GM18526 (cell line): ENCODE measurements around the gene INIP.

Experiments
- POLR2A ChIP-seq: IDR thresholded peaks from 3 replicates; pipeline ENCODE4 v1.6.1; 2011; ENCODE audit not compliant: insufficient read length; ENCODE audit errors: extremely low read depth

Gene INIP, protein sequence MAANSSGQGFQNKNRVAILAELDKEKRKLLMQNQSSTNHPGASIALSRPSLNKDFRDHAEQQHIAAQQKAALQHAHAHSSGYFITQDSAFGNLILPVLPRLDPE

DNA sequence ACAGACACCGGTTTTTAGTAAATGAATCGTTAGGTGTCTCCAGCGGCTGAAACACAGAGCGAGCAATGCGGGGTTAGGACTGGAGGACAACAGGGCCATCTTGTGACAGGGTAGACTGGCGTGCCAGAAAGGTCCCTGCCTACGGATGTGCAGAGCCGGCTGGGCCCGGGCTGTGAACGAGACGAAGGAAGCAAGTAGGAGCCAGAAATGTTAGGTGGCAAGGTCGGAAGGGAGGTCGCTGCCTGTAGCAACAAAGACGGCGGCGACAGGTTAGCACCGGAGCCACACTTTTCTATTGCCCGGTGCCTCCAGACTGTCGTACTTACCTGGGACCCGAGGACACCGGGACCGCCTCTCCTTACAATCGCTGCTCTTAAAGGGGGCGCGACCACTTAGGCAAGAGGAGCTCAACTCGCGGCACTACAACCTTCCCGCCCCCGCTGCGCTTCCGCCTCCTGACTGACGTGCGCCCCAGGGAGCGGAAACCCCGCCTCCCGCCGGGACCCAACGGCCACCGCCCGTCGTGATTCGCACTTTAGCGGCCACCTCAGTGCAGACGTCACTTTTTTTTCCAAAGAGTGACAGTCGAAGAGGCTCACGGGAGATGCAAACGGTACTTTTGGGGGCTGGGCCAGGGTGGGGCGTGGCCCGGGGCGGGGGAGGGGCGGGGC is at the start of gene INIP:
Gene INIP, minus strand, starts transcription at position 457 of the 671 bp plus-strand sequence. CDS start 1,632 bp downstream, outside the sequence.
- TF ChIP-seq POLR2A = peak; percentile 82

DNA sequence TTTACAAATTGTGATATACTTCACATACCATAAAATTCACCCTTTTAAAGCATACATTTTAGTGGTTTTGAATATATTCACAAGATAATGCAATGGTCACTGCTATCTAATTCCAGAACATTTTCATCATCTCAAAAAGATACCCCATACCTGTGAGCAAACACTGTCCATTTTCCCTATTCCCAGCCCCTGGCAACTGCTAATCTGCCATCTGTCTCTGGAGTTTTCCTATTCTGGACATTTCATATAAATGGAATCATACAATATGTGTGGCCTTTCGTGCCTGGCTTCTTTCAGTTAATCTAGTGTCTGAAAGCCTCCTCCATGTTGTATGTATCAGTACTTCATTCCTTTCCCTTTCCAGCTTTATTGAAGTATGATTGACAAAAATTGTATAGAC is 47.4 kb upstream of the INIP start:
- TF ChIP-seq POLR2A = no peak

DNA sequence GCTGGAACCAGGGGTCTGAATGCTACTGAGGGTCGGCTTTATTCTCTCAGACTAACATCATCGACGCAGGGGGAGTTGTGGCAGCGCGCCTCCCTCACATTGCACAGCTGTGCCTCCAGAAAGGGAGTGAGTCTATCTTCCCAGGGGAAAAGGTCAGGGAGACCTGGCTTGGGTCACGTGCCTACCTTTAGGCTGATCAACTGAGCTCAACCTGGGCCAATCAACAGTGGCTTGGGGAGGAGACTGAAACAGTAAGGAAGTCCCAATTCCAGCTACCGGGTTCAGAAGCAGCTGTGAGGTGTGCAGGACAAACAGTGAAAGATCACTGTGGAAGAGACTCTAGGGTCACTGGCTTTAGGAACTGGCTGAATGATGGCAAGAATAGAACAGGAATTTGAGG is 46.9 kb upstream of the INIP start:
- no peak for TF ChIP-seq POLR2A

DNA sequence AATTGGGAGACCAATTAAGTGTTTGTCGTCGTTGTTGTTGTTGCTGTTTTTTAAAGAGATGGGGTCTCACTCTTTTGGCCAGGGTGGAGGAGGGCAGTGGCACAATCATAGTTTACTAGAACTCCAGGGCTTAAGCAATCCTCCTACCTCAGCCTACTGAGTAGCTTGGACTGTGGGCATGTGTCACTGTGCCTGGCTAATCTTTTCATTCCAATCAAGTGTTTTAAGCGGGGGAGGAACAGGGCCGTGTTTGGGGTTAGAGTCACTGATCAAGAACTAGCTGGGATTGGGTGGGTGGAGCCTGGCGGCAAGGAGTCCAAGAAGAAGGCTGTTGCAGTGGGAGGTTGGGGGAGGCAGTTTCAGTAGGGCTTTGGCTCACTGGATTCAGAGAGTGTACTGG is 46.4 kb upstream of the INIP start:
- TF ChIP-seq POLR2A = no peak

DNA sequence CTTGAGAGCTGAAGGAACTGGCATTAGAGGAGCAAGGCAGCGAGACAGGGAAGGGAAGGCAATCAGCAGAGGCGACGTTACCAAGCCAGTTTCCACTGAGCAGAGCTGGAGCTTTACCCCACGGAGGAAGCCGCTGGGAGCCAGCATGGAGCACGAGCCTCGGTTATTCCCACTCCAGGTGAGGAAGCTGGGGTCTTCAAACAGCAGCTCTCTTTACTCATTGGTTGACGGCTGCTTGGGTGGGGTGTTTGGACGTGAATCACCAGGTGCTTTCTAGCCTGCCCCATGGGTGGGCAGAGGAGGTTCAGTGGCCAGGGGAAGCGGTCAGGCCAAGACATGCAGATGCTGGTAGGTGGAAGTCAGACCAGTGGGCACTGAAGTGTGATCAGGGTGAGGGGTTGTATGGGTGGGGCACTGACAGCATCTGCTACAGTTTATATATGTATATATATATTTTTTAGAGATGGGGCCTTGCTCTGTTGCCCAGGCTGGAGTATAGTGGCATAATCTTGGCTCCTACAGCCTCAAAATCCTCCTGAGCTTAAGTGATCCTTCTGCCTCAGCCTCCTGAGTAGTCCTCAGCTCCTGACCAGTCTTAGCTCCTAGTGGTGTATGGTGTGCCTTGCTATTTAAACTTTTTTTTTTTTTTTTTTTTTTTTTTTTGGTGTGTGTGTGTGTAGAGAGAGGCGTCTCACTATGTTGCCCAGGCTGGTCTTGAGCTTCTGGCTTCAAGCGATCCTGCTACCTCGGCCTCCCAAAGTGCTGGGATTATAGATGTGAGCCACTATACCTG is 45.0 kb upstream of the INIP start:
- no peak for TF ChIP-seq POLR2A

DNA sequence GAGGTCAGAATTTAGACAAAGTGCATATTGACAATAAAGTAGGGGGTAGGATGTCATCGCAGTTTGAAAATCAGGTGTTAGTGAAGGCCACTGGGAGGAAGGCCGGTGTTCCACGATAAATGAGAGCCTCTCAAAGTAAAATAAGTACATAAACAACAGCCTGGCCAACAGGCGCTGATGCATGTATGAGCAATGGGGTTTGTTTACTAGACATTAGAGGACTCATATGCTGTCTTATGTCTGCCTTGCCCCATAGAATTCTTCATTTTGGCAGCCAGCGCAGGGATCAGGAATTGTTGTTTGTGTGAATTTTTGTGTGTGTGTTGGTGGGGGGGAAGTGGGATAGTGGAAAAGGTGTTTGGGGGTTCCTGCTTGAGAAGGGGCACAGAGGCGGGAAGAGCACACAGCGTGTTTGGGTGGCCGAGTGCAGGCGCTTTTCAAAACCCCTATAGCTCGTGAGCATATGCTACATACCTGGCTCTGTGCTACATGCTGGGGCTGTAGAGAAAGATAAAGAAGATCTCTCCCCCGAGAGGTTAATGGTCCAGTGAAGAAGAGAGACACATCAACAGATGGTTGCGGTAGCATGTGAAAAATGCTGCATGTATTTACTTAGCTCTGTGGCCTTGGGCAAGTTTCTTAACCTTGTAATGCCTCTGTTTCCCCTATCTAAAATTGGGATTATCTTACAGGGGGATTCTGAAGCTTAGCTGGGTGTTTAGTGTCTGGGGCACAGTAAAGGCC is 44.2 kb upstream of the INIP start:
- TF ChIP-seq POLR2A = no peak

DNA sequence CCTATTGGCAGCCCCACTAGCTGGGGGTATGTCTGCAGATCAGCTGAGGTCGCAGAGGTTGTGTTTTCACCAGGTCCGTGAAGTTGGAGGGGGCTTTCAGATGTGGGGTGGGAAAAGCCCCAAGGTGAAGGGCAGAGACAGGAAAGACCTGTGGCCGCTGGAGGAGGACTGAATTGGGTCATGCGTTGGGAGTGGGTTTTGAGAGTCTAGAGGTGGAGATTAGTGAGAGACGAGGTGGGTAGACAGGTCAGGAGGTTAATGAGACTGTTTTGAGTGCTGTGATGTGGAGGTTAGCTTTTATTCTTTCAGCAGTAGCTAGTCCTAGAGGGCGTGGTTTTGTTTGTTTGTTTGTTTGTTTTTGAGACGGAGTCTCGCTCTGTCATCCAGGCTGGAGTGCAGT is 42.9 kb upstream of the INIP start:
- TF ChIP-seq POLR2A = no peak

DNA sequence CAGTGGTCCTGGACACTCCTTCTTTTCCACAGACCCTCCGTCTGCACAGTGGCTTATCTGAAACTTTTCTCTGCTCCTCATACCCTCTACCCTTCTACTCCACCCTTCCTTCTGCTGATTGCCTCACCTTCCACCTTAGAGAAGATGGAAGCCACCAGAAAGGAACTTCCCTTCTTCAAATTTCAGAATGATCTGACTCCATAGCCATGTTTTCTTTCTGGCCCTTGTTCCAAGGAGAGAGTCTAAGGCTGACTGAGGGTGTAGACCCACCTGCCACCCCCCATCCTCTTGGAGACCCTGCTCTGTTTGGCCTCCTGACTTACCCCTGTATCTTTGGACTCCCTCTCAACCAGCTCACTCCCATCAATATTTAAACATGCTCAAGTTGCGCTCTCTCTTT is 40.0 kb upstream of the INIP start:
- TF ChIP-seq POLR2A = no peak

DNA sequence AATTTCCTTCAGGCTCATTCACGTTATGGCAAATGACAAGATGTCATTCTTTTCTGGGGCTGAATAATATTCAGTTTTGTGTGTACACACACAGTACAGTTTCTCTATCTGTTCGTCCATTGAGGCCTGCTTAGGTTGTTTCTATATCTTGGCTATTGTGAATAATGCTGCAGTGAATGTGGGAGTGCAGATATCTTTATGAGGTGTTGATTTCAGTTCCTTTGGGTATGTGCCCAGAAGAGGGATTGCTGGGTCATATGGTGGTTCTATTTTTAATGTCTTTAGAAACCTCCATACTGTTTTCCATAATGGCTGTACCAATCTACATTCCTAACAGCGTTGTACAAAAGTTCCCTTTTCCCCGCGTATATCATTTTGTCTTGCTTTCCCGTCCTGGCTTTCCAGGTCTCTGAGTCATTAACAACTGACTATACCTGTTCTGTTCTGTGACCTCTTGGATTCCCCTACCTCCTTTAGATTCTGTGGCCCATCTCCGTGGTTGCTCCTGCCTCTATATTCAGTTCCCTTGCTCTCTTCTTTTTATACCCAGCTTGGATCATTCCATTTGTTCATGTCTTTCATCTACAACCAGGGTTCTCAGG is 39.5 kb upstream of the INIP start:
- no peak for TF ChIP-seq POLR2A

DNA sequence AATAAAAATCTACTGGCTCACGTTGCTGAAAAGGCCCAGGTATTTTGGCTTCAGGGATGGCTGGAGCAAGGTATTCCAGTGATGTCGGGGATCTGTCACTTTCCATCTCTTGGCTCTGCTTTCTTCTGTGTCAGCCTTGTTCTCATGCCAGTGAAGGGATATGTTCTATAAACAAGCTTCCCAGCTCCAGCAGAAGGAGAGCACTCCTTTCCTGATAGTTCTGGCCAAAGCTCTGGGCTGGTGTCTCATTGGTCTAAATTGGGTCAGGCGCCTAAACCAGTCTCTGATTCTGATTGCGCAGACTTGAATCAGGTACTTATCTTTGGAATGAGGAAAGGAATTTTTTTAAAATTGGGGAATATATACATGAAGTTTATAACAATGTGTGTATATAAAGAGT is 37.8 kb upstream of the INIP start:
- TF ChIP-seq POLR2A = no peak

DNA sequence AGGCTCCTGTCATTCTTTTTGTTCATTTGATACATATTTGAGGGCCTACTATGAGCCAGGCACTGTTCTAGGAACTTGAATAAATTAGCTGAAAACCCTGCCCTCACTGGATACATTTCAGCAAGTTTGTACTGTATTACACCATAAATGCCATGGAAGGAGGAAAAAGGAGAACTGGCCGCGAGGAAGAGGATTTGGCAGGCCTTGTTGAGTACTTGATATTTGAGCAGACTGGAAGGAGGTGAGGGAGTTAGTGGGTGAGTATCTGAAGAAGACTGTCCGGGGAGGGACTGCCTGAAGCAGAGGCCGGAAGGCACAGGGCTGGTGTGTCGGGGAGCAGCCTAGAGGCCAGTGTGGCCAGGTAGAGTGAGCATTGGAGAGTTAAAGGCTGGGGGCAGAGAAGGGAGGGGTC is 37.1 kb upstream of the INIP start:
- no peak for TF ChIP-seq POLR2A

DNA sequence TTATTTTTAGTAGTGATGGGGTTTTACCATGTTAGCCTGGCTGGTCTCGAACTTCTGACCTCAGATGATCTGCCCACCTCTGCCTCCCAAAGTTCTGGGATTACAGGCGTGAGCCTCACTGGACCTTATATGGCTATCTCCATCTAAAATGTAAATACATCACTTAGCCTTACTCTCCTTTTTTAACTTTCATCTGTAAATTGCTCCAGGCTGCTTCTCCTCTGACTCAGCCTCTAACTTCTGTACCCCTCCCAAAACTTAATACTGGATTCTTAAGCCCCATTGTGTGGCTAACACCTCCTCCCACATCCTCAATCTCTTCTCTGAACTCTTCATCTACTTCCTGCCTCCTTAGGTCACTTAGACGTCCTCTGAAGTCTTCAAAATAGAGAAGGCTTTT is 36.7 kb upstream of the INIP start:
- no peak for TF ChIP-seq POLR2A

DNA sequence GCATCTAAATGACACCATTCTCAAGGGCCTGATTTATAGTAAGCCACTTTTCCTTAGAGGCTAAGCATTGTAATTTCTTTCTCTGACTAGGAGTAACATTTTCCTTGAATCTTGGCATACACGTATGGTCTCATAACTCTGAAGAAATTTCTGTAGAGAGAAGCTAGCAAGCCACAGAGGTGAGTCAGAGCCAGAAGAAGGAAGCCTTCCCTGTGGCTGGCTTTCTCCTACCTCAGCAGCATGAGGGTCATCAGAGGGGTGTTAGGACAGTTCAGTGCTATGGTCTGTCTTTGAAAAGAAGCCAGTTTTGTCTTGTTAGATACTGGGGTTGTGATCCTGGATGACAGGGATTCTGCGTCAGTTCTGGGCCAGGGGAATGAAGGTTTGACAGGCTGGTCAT is 35.8 kb upstream of the INIP start:
- TF ChIP-seq POLR2A = no peak

DNA sequence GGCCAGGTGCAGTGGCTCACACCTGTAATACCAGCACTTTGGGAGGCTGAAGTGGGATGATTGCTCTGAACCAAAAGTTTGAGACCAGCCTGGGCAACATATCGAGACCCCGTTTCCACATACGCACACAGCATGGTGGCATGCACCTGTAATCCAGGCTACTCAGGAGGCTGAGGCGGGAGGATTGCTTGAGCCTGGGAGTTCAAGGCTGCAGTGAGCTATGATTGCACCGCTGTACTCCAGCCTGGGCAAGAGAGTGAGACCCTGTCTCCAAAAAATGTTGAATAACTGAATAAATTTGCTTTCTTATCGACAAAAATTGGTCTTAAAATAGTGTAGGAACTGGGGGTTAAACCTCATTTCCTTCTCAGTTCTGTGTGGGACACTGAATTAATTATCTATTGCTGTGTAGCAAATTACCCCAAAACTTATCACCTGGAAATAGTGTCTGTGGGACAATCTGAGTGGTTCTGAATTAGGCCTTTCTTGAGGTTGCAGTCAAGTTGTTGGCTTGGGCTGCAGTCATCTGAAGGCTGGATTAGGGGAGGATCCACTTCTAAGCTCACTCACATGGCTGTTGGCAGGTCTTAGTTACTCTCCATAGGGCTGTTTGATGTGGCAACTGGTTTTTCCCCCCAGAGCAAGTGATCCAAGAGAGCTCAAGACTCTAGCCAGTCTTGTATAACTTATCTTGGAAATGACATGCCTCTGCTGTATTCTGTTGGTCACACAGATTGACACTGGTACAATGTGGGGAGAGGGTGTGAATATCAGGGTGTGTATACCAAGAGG is 34.6 kb upstream of the INIP start:
- TF ChIP-seq POLR2A = no peak
